Stomach (tissue), 4 donors: Measurements from ENCODE around the gene HAND1.

Experiments used
- POLR2A ChIP-seq, 4 donors: fragments of 450-650 bp; IDR thresholded peaks; one replicate each; pipeline ENCODE4 v1.6.1; 2016; ENCODE audit warnings: antibody characterized with exemption in 4 of 4, control low read depth in 2 of 4, mild to moderate bottlenecking in 1 of 4, moderate library complexity in 1 of 4
- POLR2AphosphoS5 ChIP-seq, 3 donors: sonication (generic); formaldehyde crosslinking; IDR thresholded peaks; one replicate each; pipeline ENCODE4 v1.6.1; 2016; ENCODE audit warnings: antibody characterized with exemption in 3 of 3
- TF ChIP-seq, protein P1 (sequence below), 7 experiments: fragments of 450-650 bp in 4 of 7; fragments of 200-600 bp in 3 of 7; sonication (generic) in 3 of 7; IDR thresholded peaks; one replicate each; pipeline ENCODE4 v1.5.1; 2016 to 2019; ENCODE audit warnings: antibody characterized with exemption in 7 of 7, control low read depth in 2 of 7, mild to moderate bottlenecking in 1 of 7

GRCh38 chr5:154444556-154445421, 33.2 kb downstream of the HAND1 start:
- TF ChIP-seq, protein P1, sequence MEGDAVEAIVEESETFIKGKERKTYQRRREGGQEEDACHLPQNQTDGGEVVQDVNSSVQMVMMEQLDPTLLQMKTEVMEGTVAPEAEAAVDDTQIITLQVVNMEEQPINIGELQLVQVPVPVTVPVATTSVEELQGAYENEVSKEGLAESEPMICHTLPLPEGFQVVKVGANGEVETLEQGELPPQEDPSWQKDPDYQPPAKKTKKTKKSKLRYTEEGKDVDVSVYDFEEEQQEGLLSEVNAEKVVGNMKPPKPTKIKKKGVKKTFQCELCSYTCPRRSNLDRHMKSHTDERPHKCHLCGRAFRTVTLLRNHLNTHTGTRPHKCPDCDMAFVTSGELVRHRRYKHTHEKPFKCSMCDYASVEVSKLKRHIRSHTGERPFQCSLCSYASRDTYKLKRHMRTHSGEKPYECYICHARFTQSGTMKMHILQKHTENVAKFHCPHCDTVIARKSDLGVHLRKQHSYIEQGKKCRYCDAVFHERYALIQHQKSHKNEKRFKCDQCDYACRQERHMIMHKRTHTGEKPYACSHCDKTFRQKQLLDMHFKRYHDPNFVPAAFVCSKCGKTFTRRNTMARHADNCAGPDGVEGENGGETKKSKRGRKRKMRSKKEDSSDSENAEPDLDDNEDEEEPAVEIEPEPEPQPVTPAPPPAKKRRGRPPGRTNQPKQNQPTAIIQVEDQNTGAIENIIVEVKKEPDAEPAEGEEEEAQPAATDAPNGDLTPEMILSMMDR (IDR thresholded peaks at IDR 0.05) = no peak
- no peak for TF ChIP-seq POLR2A (IDR thresholded peaks at IDR 0.05)
- TF ChIP-seq POLR2AphosphoS5 (IDR thresholded peaks at IDR 0.05) = no peak
